Stimulated activated CD8-positive, alpha-beta memory T cell treated with anti-CD3 and anti-CD28 coated beads, Interleukin-4, amount 100 ng/mL, for 24 hours (primary cell): ENCODE results near the gene MED12L.
"Not testable (repeated sequence)": the region's sequence is repeated elsewhere in the genome, so short reads cannot be mapped to it uniquely, and the experiment has no call there.

Source experiments
- DNase-seq: peaks from one replicate; pipeline ENCODE4 v3.0.0-alpha.2; 2020; ENCODE audit warnings: low read depth

The MED12L gene

DNA sequence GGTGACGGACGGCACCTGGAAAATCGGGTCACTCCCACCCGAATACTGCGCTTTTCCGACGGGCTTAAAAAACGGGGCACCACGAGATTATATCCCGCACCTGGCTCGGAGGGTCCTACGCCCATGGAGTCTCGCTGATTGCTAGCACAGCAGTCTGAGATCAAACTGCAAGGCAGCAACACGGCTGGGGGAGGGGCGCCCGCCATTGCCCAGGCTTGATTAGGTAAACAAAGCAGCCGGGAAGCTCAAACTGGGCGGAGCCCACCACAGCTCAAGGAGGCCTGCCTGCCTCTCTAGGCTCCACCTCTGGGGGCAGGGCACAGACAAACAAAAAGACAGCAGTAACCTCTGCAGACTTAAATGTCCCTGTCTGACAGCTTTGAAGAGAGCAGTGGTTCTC is 156.5 kb downstream of the MED12L start:
- not testable (repeated sequence) for DNase-seq

DNA sequence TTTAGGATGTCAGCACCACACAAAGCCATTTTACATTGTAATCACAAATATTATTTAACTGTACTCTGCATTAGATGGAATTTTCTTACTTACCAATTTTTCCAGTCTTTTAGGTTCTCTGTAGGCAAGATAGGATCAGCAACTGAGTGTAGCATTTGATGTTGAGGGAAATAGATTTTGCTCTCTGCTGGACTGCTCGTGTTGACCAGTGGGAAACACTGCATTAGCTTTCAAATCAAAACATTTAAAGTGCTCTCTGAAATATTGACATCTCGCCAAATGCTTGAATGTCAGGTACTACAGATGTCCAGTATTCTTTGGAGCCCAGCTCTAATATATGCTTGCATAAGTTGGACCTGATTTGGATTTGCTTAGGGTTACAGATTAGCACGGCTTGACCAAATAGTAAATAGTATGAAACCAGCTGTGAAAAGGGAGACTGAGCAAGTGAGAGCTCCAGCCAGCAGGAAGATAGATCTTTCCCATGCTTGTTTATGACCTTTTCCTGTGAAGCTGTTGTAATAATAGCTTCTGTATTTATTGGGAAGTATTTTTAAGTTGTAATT is 163.4 kb downstream of the MED12L start:
- no peak for DNase-seq

DNA sequence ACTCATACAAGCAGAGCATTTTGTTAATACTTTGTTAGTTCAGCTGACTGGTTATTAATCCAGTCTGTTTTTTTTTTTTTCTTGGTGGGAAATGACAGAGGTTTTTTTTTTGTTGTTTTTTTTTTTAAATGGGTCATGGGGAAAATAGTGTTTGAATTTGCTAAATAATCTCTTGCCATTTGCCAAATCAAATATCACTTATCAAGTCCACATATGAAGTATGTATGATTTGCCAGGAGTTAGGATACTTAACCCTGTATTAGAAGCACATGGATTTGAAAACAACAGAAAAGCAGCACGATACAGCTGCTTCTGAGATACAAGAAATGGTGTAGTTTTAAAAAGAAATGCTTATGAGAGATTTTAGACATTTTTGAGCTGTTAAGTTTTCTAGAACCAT is 171.3 kb downstream of the MED12L start:
- DNase-seq, result no peak

DNA sequence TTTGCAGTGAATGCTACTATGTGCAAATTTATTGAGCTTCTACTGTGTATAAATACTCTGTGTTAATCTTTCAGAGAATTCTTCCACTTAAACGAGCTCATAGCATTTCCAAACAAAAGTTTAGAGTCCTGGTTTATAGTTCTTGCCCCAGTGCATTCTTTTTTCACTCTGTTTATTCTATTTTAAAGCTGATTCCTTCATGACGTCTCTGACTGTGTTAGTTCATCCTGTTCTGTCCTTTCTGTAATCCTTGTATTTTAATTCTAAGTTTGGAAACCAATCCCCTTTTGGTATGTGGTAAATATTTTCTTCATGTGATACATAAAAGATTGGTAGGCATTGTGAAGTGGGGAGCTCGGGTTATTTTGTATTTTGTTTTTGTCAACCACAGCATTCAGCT is 174.2 kb downstream of the MED12L start:
- no peak for DNase-seq

DNA sequence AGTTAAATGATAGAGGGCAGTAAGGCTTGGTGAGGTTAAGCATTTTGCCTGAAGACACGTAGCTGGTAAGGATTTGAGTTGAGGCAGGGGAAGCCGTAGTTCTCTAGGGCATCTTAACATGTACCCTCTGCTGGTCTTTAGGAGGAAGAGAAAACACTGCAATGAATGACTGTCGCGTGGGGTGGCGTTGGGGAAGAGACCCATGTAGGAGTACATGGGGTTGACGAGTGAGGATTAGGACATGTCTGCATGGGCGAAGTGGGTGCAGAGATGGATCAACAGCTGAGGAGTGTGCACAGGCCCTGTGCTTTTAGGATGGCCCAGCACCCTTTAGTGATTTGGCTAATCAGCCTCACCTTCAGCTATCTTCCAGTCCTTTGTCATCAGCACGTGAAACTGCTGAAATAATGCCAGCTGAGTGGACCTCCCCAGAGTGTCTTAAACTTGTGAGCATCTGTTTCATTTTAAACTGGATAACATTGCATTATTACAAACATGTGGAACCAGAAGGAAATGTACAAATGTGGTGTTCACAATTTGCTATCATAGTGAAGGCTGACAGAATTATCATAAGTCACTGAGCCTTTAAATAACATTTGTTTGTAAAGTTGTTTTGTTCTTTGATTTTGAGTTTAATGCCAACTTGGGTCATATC is 177.5 kb downstream of the MED12L start:
- no peak for DNase-seq

DNA sequence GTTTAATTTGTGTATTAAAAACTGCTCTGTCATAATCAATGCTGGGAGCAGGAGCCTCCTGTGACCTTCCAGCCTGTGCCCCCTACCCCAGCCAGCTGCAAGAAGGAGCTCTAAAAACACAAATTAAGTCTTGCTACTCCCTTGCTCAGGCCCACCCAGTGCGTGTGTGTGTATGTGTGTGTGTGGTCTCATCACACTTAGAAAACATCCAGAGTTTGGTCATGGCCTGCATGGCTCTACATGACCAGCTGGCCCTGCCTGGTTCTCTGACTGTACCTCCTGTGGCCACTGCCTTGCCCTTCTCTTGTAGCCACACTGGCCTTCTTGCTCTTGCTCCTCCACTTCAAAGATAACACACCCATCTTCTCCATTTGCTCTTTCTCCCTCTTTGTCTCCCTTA is 179.1 kb downstream of the MED12L start:
- no peak for DNase-seq

DNA sequence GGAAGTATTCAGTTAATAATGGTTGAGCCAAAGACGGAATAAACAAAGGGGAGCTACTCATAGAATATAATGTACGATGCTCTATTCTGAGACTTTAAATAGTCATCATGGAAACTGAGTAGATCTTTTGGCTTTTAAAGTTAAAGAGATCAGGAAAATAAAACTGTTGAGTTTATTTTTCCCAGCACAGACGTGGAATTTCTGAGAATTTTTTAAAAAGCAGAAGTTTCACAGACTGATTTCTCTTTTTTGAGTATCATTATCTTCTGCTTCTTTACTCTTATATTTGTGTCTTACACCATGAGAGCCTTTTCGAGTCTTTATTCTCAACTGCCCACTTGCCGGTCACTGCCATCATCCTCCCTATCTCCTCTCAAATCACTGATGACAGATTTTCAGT is 179.7 kb downstream of the MED12L start:
- DNase-seq, result no peak

DNA sequence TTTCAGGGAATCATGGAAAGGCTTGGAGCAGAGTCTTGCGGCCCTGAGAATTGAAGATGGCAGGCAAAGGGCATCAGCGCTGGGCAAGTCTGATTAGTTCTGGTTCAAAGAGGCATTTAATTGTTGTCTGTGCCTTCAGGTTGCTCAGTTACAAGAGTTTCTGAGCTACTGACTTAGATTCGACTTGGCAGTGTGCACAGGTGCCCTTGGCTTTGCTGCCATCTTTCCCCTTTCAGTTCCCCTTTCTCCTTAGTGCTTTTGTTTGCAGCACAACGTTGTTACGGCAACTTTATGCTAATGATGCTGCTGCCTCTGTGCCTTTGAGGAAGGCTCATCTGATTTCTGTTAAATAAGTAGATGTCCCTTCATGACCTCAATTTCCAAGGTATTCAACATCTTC is 180.4 kb downstream of the MED12L start:
- DNase-seq, result no peak

DNA sequence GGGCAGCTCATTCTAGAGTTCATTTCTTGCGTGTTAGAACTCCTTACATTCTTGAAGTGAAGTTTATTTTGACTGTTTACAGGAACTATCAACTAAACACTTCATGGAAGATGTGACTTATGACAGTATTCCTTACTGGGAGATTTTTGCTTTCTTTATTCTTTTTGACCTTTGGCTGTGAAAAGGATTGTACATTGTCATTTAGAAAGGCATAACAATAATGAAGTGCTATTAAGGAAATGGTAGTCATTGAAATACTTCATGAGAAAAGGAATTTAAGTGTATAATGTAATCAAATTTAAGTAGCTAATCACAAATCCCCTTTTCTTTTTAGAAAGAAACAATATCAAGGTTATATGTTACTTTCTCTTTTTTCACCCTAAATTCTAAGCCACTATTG is 181.6 kb downstream of the MED12L start:
- no peak for DNase-seq

DNA sequence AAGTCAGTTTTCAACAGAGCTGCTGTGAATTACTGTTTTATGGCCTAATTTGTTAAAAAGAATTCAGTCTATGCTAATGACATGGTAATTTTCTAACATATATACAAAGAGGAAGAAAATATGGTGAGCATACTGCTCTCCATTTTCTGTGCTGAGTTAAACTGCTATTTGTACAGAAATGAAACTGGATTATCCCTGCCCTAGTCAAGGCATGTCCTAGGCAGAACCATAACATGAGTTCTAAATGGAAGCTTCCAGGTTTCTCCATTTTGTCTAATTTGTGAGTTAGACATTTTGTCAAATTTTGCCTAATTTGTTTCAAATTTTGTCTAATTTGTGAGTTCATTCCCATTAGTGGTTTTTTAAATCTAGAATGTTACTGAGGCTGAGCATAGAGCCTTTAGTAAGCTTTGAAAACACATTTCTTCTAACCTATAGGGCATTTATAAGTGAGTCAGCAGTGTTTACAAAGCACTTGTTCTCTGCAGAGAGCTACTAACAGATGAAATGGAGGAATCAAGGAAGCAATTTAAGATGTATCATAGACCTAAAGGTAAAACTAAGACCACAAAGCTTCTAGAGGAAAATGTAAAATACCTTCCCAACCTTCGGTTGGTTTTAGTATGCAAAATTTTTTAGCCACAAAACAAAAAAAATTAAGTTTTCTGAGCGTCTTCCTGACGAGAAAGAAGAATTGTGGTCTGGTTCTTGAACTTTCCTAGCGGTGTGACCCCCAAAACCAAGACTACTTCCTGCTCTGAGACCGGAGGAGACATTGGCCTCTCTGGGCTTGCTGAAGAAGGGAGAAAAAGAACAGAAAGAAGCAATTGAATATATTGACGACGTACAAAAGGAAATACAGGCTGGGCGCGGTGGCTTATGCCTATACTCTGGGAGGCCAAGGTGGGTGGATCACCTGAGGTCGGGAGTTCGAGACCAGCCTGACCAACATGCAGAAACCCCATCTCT is 183.1 kb downstream of the MED12L start:
- peak; percentile 16 for DNase-seq

DNA sequence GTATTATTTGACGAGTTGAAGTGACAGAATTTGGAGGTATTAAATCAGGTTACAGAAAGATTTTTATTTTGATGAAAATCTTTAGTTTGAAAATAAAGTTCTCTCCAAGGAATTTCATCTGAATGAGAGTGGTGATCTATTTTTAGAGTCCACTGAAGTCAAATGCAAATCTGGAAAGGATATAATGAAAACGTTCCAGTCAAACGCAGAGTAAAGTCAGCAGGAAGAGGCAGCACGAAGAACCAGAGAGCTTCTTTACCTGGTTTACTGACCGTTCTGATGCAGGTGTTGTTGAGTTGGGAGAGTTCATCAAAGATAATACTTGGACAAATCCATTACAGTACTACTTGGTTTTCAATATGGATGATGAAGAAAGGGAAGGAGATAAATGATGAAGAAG is 184.2 kb downstream of the MED12L start:
- no peak for DNase-seq

DNA sequence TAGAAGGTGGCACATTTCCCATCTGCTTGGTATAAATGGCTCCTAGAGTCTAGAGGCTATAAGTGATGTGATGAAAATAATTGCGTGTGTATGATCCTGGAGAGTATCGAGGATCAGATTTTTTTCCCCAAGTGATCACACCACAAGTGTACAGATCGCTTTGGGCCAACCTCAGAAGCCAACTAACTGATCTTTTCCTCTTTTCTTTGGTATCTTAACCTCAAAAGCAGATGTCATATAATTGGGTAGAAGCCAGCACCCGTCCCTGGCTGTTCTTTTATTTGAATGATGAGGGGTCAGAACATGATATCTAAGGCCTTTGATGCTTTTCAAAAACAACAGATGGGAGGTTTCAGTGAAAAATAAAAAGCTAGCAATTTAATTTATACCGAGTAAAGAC is 189.6 kb downstream of the MED12L start:
- no peak for DNase-seq

DNA sequence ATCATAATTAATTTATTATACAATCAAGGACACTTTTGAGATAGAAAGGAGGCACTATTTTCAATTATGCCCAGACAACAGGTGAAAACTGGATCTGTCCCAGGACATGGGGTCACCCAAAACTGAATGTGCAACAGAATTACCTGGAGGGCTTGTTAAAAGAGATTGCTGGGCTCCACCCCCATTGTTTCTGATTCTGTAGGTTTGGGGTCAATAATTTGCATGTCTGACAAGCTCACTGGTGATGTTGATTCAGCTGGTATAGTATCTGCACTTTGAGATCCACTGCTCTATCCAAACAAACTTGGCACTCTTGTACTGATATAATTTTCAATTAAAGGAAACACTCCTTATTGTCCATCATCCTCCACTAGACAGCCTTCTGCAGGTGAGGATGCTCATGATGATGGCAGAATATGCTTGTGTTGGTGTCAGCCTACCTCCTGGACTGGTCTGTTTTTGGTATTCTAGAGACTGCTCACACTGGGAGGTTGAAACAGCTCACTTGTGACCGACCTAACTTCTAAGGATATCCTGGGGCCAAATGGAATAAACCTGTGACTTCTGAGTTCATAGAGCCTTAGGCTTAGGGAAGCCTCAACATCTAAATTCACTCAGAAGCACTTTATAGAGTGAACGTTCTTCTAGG is 190.7 kb downstream of the MED12L start:
- no peak for DNase-seq

DNA sequence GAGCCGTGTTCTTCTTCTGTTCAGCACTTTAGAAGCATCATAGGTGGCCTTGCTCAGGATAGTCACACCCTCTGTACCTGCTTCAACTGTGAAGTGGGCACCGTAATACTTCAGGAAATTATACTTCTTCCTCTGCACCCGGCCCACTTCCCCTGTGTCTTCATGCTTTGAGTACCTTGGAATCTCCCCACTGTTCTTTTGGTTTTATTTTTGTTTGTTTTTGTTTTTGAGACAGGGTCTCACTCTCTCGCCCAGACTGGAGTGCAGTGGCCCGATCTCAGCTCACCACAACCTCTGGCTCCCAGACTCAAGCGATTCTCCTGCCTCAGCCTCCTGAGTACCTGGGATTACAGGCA is 191.2 kb downstream of the MED12L start:
- no peak for DNase-seq

DNA sequence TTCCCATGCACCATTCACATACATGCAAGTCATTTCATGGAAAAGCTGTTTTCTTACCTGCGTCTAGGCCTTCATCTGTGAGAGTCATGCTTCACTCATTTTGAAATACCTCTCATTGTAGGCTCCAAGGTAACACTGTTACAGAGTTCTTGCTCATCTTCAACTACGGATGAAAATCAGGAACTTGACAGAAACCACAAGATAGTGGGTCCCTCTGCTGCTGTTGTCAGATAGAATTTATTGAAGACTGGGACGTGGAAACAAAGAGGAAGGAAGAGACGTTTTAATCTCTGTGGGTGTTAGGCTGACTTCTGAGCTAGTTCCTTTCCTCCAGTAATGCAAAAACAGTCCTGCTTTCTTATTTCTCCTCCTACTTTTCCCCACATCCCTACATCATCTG is 192.8 kb downstream of the MED12L start, which contains the start of gene P2RY14:
P2RY14 (minus strand) TSS at position 313 of the 400 bp plus-strand sequence. CDS start 64,226 bp downstream, outside the sequence.
- no peak for DNase-seq

DNA sequence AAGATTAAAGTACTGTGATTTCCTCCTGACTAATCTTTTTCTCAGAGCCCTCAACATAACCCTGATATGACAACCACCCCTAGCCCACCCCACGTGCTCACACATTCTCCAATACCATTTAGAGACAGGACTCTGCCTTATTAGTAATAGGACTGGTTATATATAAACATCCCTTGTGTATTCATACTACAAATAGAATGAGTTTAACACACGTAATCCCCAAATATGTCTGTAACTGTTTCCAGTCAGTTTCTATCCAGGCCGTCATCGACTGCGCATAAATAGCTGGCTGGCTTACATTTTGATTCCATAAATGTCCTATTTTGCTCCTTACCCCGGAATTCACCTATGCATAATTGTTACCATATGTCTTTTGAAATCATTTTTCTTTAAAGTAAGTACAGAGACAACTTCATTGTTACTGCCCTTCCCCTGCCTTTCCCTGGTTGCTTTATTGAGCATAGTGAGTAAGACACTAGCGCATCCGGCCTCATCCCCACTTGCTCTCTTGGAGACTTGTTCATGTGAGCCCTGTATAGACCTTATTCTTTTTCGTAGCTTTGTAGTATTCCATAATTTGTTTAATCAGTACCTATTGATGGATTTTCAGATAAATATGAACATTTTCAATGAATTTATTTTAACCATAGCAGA is 196.3 kb downstream of the MED12L start:
- DNase-seq, result no peak

DNA sequence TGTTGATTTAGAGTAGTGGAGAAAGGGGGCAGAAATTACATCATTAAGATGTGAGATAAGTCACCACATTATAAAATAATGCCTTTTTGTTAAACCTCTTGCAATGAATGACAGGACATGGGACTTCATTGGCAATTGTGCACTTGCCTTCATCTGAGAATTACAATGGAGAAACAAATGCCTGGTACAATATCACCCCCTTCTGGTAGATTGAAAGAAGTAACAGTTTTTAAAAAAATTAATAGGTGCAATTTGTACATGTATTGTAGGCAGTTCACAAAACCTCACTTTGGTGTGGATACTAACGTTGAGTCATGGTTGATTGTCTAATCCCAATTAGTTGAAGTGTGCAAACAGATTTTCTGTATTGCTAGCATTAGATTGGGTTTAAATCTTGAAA is 197.5 kb downstream of the MED12L start:
- DNase-seq, result no peak

DNA sequence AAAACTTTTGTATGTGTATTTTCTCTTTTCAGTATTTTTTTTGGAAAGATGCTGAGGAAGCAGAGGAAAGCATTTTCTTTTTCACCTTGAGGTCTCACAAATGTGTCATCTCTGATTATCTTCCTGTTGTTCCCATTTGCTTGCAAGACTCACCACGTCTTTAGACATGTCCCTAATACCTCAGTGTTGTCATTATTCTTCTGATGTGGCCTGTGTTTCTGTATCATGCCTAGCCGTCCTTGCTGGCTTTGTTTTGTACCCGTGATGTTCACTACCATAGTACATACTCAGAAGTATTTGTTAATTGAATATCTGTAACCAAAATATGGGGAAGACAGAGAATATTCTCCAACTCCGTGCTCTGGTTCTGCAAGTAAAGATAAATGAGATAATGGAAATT is 197.9 kb downstream of the MED12L start:
- no peak for DNase-seq

DNA sequence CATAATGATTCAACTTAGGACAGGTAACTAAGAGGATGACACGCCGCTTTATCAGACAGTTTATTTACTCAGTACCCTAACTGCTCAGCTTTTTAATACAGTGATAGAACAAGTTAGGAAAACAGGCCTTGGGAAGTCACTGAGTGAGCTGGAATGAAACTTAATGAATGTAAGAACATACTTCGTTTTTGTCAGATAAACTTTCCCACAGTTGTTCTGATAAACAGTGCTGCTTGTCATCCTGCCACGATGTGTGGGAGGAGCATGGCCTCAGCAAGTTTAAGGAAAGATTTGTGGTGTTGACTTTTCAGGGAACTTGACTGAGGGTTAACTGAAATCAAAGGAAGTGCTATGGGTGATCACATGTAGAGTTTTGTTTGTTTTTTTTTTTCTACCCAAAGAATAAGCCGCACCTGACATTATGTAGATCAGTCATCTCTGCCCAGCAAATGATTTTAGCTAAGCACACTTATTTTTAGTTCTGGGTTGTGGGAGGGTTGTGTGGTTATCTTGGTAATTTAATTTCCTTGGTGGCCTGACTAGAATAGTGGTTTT is 198.5 kb downstream of the MED12L start:
- DNase-seq, result no peak

DNA sequence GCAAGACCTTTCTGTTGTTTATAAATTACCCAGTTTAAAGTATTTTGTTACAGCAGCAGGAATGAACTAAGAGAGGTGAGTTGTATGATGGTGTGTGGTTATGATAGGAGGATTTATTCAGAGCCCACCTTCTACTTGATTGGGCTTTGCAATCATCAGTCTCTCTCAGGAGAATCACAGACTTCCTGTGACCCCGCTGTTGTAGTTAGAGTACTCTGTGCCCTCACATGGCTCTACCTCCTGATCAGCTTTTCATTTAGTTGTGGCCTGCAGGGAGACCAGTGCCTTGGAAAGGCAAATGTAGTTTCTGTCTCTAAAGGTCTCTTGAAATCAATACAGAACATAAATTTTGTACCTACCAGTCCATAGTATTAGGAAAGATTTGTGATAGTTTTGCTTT is 200.5 kb downstream of the MED12L start:
- no peak for DNase-seq

DNA sequence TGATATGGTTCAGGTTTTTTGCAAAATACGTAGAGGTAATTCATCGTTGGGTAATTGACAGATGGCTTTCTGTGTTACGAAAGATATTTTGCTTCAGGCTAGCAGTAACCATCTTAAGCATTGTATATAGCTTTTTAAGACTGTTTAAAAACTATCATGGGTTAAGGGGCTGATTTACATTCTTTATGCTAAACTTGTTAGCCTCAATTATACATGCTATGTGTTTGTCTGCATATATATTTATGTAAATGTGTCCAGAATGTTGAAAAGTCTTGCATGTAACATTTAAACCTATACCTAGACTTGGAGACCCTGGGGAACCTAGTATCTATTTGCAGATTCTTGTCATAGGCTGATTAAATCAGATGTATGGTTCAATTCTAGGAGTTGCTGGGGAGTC is 204.0 kb downstream of the MED12L start:
- DNase-seq, result no peak

DNA sequence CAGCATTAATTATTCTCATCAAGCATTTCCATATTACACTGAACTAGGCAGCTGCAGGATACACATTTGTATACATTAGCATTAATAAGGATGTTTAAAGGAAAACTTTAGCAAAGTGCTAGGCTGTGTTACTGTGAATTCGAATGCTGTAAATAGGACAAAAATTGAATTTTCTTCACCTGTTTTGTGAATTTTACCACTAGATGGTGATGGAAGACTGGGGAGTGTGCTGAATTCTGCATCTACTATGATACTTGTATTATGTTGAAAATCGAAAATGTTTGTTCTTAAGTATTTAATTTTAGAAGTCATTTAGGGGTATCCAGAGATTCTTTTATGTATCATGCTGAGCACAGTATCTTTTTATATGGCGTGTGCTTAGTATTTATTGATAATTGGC is 205.2 kb downstream of the MED12L start:
- no peak for DNase-seq
